ENCODE data around the gene DAGLA.

DNA sequence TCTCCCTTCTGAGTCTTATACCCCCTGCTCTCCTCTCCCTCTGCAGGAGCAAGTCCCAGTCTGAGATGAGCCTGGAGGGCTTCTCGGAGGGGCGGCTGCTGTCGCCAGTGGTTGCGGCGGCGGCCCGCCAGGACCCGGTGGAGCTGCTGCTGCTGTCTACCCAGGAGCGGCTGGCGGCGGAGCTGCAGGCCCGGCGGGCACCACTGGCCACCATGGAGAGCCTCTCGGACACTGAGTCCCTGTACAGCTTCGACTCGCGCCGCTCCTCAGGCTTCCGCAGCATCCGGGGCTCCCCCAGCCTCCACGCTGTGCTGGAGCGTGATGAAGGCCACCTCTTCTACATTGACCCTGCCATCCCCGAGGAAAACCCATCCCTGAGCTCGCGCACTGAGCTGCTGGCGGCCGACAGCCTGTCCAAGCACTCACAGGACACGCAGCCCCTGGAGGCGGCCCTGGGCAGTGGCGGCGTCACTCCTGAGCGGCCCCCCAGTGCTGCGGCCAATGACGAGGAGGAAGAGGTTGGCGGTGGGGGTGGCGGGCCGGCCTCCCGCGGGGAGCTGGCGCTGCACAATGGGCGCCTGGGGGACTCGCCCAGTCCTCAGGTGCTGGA is 63.4 kb downstream of the DAGLA start:
- TF ChIP-seq, protein P1, sequence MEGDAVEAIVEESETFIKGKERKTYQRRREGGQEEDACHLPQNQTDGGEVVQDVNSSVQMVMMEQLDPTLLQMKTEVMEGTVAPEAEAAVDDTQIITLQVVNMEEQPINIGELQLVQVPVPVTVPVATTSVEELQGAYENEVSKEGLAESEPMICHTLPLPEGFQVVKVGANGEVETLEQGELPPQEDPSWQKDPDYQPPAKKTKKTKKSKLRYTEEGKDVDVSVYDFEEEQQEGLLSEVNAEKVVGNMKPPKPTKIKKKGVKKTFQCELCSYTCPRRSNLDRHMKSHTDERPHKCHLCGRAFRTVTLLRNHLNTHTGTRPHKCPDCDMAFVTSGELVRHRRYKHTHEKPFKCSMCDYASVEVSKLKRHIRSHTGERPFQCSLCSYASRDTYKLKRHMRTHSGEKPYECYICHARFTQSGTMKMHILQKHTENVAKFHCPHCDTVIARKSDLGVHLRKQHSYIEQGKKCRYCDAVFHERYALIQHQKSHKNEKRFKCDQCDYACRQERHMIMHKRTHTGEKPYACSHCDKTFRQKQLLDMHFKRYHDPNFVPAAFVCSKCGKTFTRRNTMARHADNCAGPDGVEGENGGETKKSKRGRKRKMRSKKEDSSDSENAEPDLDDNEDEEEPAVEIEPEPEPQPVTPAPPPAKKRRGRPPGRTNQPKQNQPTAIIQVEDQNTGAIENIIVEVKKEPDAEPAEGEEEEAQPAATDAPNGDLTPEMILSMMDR (IDR thresholded peaks at IDR 0.05), result no peak
- no peak for TF ChIP-seq POLR2A (IDR thresholded peaks at IDR 0.05)

Measured in tibial nerve (tissue), 3 donors.